Uterus (tissue), 4 donors: ENCODE measurements around the gene FGF14. TPM values are rescaled to one million over a fixed set of nuclear protein-coding genes. Genes with fewer than 3 reads are reported as not detected.

Source experiments
- DNase-seq, 2 donors: peaks; one replicate each; pipeline ENCODE4 v3.0.0-alpha.2; 2019 to 2020
- H3K27ac ChIP-seq, 2 donors: fragments of 200-600 bp; sonication (generic); 1 replicate in 1 of 2; 2 replicates in 1 of 2; pipeline ENCODE4 v1.5.1; 2016 to 2018
- H3K27me3 ChIP-seq, 2 donors: fragments of 200-600 bp; sonication (generic); one replicate each; pipeline ENCODE4 v1.5.1; 2018 to 2019; ENCODE audit warnings: control low read depth in 1 of 2
- H3K36me3 ChIP-seq, 2 donors: fragments of 200-600 bp; sonication (generic); one replicate each; pipeline ENCODE4 v1.5.1; 2019; ENCODE audit warnings: control low read depth in 1 of 2
- H3K4me1 ChIP-seq, 2 donors: fragments of 200-600 bp; sonication (generic); one replicate each; pipeline ENCODE4 v1.5.1; 2018 to 2019; ENCODE audit warnings: control low read depth in 1 of 2
- H3K4me3 ChIP-seq, 2 donors: fragments of 200-600 bp; sonication (generic); 1 replicate in 1 of 2; 2 replicates in 1 of 2; pipeline ENCODE4 v1.5.1; 2018 to 2019; ENCODE audit warnings: mild to moderate bottlenecking in 1 of 2
- H3K9me3 ChIP-seq, 2 donors: fragments of 200-600 bp; sonication (generic); one replicate each; pipeline ENCODE4 v1.5.1; 2019; ENCODE audit warnings: control low read depth in 1 of 2
- POLR2A ChIP-seq, 2 donors: fragments of 450-650 bp; IDR thresholded peaks; one replicate each; pipeline ENCODE4 v1.6.1; 2016; ENCODE audit warnings: antibody characterized with exemption in 2 of 2, mild to moderate bottlenecking in 1 of 2, moderate library complexity in 1 of 2
- intact Hi-C: fragments of 100-400 bp; cut with DNase I; formaldehyde crosslinking; loops from one replicate; pipeline ENCODE4 v1.15.1; 2023; ENCODE audit warnings: low total_unique reads
- total RNA-seq, 4 donors: library from RNA; depleted of rRNA in 3 of 4; stranded (reverse); fragments of >200 nt in 3 of 4; gene quantifications; one replicate each; pipeline versions ENCODE4 v1.1.0 to v1.2.4, GENCODE V29; 2014 to 2023
- TF ChIP-seq, protein P1 (sequence below), 4 experiments: fragments of 200-600 bp in 2 of 4; fragments of 450-650 bp in 2 of 4; sonication (generic) in 2 of 4; IDR thresholded peaks; one replicate each; pipeline ENCODE4 v1.5.1; 2016 to 2019; ENCODE audit warnings: antibody characterized with exemption in 4 of 4, mild to moderate bottlenecking in 2 of 4, moderate library complexity in 1 of 4
- donor health status: DM: yes; HTN: yes; CAD: no.

The FGF14 gene
- total RNA-seq, 4 donors from 2014 or later, result under 0.01 to 0.98 (median 0.62) TPM; not detected in 1

DNA sequence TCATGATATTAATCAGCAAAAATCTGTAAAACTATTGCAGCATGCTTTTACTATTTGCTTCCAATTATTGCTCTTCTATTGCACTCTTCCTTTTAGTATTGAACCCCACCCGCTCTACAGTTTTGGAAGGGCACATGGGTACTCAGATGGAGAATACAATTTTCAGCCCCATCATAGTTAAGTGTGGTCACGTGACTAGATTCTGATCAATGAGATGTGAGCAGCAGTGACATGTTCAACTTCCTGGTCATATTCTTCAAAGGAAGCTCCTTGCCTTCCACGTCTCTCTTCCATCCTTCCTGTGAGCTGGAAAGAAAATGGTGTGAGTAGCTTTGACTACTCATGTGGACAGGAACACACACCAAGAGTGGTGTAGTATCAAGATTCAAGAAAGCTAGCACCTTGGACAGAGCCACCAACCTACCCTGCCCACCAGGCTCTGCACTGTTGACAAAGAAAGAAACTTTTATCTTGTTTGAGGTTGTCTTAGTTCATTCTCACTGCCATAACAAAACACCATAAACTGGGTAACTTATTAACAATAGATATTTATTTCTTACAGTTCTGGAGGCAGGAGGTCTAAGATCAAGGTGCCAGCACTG lies 3.8 kb upstream of the FGF14 start:
- no peaks in the 10 kb centered on the region for H3K4me1 ChIP-seq
- TF ChIP-seq POLR2A (IDR thresholded peaks at IDR 0.05), result no peak
- TF ChIP-seq, protein P1, sequence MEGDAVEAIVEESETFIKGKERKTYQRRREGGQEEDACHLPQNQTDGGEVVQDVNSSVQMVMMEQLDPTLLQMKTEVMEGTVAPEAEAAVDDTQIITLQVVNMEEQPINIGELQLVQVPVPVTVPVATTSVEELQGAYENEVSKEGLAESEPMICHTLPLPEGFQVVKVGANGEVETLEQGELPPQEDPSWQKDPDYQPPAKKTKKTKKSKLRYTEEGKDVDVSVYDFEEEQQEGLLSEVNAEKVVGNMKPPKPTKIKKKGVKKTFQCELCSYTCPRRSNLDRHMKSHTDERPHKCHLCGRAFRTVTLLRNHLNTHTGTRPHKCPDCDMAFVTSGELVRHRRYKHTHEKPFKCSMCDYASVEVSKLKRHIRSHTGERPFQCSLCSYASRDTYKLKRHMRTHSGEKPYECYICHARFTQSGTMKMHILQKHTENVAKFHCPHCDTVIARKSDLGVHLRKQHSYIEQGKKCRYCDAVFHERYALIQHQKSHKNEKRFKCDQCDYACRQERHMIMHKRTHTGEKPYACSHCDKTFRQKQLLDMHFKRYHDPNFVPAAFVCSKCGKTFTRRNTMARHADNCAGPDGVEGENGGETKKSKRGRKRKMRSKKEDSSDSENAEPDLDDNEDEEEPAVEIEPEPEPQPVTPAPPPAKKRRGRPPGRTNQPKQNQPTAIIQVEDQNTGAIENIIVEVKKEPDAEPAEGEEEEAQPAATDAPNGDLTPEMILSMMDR (IDR thresholded peaks at IDR 0.05), result no peak
- no peak overlapping the region for H3K27ac ChIP-seq
- H3K27me3 ChIP-seq, result no peaks in the 10 kb centered on the region
- no peak for DNase-seq
- intact Hi-C loops, result no loop called here
- no peaks in the 10 kb centered on the region for H3K9me3 ChIP-seq
- H3K36me3 ChIP-seq, result no peaks in the 10 kb centered on the region
- no peak overlapping the region for H3K4me3 ChIP-seq

DNA sequence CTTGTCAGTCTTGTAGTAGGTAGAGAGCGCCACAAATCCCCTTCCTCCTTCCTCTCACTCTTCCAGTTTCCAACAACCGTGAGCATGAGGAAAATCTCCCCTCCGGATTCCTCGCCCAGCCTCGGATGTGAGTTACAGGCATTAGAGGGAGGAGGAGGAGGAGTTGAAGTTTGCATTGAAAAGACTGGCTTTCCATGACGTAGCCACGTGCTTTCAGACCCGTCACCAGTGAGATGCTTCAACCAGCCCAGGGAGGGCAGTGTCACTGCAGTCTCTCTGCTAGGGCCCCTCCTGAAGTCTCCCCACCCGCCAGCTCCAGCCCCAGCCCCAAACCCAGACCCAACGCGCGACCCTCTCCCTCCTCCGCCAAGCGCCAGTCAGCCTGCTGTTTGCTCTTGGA lies 442 bp upstream of the FGF14 start:
- H3K4me3 ChIP-seq, result peak overlapping the region; percentile 34 to 41
- no peak for TF ChIP-seq POLR2A (IDR thresholded peaks at IDR 0.05)
- TF ChIP-seq, protein P1 (IDR thresholded peaks at IDR 0.05), result no peak
- H3K36me3 ChIP-seq, result no peaks in the 10 kb centered on the region
- peaks cover 0 to 8% of the 10 kb centered on the region in 2 donors for H3K4me1 ChIP-seq
- H3K9me3 ChIP-seq, result no peaks in the 10 kb centered on the region
- H3K27ac ChIP-seq, result peak overlapping the region in 1 of 2 donors; percentile 36
- intact Hi-C loops, result no loop called here
- H3K27me3 ChIP-seq, result no peaks in the 10 kb centered on the region
- DNase-seq, result peak; percentile 23 to 33

DNA sequence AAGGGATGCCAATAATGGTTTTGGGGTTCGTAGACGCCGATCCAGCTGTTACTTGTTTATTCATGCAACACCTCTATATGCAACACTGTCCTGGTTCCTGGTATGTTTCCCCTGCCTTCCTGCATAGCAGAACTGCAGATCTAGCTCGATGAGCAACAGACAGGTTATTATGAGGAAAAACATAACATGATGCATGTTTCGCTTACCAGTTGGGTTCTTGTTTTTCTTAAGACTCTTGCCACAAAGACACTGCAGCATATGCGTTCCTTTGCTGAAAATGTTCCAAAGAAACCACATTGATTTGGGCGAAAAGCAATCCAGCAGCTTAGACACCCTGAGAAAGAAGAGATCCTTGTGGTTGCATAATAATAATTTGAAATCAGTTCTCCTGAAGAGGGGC lies 583 bp downstream of the FGF14 start:
- Histone ChIP-seq H3K4me3 (peak overlapping the region; percentile 34 to 41), H3K27ac (peak overlapping the region in 1 of 2 donors; percentile 36), H3K27me3 (no peaks in the 10 kb centered on the region), H3K9me3 (no peaks in the 10 kb centered on the region), H3K36me3 (no peaks in the 10 kb centered on the region), H3K4me1 (peaks cover 0 to 8% of the 10 kb centered on the region in 2 donors)
- intact Hi-C loops, result no loop called here
- TF ChIP-seq, protein P1 (IDR thresholded peaks at IDR 0.05), result no peak
- TF ChIP-seq POLR2A (IDR thresholded peaks at IDR 0.05), result no peak
- DNase-seq, result no peak

DNA sequence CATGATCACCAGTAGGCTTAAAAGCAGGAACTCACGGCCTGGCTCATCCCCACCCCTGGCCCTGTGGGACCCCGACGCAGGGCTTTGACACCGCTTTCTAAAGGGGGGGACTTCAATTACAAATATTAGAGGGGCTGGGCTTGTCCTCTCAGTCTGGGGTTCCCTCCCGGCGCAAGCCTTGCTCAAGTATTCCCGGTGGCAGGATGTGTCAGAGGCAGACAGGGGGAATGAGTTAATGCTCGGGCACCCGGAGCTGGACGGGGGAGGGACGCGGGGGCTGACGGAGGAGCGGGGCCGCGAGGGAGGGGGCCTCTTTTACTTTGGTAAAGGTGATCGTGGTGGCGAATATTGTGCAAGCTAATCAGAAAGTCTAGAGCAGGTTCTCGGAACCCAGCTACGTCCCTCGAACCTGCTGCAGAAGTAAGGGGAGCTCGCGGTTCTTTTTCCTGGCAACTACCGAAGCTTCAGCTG lies 1.1 kb downstream of the FGF14 start:
- peak overlapping the region in 1 of 2 donors; percentile 29 for H3K27ac ChIP-seq
- TF ChIP-seq, protein P1 (IDR thresholded peaks at IDR 0.05), result no peak
- TF ChIP-seq POLR2A (IDR thresholded peaks at IDR 0.05), result no peak
- intact Hi-C loops, result no loop called here
- H3K27me3 ChIP-seq, result no peaks in the 10 kb centered on the region
- H3K36me3 ChIP-seq, result no peaks in the 10 kb centered on the region
- peaks cover 0 to 8% of the 10 kb centered on the region in 2 donors for H3K4me1 ChIP-seq
- H3K9me3 ChIP-seq, result no peaks in the 10 kb centered on the region
- peak overlapping the region; percentile 34 to 41 for H3K4me3 ChIP-seq
- DNase-seq, result peak; percentile 17 to 22

DNA sequence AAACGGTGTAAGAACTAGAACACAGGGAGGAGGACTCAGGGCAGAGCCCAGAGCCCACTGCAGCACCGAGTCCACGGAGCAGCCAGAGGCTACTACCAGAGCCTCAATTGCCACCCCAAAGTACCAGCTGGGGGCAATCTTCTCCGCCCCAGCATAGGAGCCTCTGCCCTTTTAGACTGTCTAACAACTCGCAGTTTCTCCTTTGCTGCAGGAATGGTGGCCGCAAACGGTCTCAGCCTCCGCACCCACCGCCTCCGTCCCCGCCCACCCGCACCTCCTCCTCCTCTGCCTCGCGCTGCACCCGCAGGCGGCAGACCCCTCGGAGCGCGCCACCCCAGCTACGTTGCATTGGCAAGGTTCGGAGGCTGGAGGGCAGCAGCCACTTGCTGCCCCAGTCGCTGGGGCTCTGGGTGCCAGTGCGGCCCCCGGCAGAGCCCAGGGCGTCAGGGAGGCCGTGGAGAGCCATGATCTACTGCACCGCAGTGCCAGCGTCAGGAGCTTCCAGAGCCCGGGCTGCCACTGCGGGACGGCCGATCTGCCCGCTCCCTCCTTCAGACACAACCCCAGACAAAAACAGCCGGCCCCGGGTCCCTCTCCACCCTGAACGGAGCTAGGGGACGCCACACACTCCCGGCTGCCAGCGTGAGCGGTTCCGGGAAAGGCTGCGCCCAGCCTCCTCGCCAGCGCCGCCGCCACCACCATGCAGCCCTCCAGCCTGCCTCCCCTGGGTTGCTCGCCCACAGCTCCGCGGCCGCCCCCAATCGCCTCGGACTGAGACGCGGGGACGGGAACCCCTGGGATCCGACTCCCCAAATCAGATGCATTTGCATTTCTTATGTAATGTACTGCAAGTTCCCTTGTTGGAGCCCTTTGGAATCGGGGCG lies 1.8 kb downstream of the FGF14 start:
- Histone ChIP-seq H3K4me3 (peak overlapping the region; percentile 34 to 41), H3K27ac (no peak overlapping the region), H3K9me3 (no peaks in the 10 kb centered on the region), H3K27me3 (no peaks in the 10 kb centered on the region), H3K4me1 (peaks cover 0 to 8% of the 10 kb centered on the region in 2 donors), H3K36me3 (no peaks in the 10 kb centered on the region)
- intact Hi-C loops, result no loop called here
- DNase-seq, result peak in 1 of 2 donors; percentile 15
- no peak for TF ChIP-seq POLR2A (IDR thresholded peaks at IDR 0.05)
- TF ChIP-seq, protein P1 (IDR thresholded peaks at IDR 0.05), result no peak
